Effector CD8-positive, alpha-beta T cell (primary cell): ENCODE data around the gene FASN.
"Not testable (repeated sequence)": the region's sequence is repeated elsewhere in the genome, so short reads cannot be mapped to it uniquely, and the experiment has no call there.

ENCODE experiments used
- DNase-seq: peaks from one replicate; lab custom pipeline; 2025; lab: John Stamatoyannopoulos, UW

The FASN gene

DNA sequence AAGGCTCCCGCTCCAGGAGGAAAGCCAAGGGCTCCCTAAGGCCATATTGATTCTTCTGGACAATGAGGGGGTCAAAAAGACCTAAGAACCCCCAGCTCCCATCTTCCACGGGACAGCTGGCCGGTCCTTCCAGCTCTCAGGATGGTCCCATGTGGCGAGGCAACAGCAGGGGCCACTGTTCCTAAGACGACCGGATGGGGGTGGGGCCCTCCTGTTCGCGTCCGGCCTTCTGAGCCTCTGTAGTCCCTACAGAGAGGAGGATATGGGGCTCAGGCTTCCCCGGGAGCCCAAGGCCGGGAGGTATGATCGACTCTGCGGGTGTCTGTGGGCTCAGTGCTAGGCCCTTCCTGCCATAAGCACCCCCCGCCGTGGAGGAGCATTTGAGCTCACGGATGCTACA, 54.5 kb downstream of the FASN start:
- no peak for DNase-seq

GRCh38 chr17:82042649-82043048, 55.4 kb downstream of the FASN start:
- DNase-seq: no peak

- no peak for DNase-seq
Measured at GRCh38 chr17:82041144-82041814, 56.8 kb downstream of the FASN start.

DNA sequence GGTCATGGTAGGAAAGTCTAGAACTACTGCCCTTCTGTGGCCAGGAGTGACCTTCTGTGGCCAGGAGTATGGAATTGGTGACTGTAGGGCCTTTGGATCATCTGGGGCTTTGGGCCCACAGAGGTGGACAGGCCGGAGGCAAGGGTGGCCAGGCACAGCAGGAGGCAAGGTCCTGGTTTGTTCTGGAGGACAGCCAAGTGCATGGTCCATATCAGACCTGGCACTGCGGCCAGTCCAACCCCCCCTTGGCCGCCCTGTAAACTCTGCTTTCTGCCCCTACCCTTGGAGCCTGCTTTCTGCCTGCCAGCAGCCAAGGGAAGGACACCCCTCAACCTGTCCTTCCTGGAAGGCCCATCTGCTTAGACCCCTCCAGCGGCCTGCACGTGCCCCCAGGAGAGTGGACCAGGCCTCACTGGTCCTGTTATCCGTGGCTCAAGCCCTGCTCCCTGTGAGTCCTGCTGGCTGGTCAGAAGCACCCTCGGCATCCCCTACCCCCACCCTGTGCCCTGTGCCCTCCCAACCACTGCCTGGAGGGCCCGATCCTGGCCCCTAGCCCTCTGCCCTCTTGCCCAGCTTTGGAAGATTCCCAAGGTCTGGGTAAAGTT, 58.2 kb downstream of the FASN start:
- DNase-seq: no peak

GRCh38 chr17:82038796-82039409, 59.1 kb downstream of the FASN start:
- DNase-seq: not testable (repeated sequence)

GRCh38 chr17:82037889-82038195, 60.2 kb downstream of the FASN start:
- DNase-seq: no peak

- peak; percentile 92 for DNase-seq
Measured at GRCh38 chr17:82037092-82037888, 60.7 kb downstream of the FASN start, which contains the start of gene DCXR. Gene DCXR (minus strand): TSS chr17:82037697. CDS start chr17:82037682, 15 bp downstream.

GRCh38 chr17:82036634-82037091, 61.4 kb downstream of the FASN start:
- no peak for DNase-seq

- DNase-seq: no peak
Measured at GRCh38 chr17:82035956-82036633, 61.9 kb downstream of the FASN start.

DNA sequence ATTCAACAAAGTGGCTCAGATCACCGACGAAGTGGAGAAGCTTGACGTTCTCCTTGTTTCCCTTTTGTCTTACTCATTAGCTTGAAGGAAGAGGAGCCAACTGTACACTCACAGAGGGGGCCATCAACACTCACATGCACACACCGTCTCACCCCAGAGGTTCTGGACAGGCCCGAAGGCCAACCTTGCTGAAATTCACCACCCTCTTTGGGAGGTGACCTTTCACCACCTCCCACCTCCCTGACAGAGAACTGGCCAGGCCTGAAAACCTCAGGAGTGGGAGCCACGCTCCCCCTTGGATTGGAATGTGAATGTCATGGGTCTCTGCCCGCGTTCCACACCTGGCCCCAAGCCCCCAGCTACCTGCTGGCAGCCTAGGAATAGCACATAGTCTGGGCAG, 62.5 kb downstream of the FASN start:
- DNase-seq: no peak

GRCh38 chr17:82034371-82035011, 63.5 kb downstream of the FASN start:
- DNase-seq: no peak

DNA sequence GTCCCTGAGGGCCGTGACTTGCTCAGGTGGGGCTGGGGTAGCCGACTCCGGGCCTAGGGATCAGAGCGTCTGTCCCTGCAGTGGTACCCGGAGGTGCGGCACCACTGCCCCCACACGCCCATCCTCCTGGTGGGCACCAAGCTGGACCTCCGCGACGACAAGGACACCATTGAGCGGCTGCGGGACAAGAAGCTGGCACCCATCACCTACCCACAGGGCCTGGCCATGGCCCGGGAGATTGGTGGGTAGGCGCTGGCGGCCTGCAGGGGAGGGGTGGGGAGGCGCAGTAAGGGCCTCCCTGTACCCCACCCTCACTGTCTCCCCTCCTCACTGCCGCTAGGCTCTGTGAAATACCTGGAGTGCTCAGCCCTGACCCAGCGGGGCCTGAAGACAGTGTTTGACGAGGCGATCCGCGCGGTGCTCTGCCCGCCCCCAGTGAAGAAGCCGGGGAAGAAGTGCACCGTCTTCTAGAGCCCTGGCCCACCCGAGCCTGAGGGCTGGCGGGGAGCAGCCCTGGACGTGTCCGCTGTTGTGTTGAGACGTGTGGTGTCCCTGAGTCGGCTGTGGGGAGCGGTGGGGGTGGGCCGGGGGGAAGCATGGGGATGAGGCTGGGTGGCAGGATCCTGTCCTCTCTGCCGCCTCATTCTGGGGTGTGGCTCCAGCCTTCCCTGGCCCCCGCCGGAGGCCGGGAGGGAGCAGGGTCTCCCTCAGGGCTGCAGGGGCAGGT, 64.5 kb downstream of the FASN start:
- DNase-seq: no peak

GRCh38 chr17:82031885-82032627, 66.0 kb downstream of the FASN start:
- no peak for DNase-seq

DNA sequence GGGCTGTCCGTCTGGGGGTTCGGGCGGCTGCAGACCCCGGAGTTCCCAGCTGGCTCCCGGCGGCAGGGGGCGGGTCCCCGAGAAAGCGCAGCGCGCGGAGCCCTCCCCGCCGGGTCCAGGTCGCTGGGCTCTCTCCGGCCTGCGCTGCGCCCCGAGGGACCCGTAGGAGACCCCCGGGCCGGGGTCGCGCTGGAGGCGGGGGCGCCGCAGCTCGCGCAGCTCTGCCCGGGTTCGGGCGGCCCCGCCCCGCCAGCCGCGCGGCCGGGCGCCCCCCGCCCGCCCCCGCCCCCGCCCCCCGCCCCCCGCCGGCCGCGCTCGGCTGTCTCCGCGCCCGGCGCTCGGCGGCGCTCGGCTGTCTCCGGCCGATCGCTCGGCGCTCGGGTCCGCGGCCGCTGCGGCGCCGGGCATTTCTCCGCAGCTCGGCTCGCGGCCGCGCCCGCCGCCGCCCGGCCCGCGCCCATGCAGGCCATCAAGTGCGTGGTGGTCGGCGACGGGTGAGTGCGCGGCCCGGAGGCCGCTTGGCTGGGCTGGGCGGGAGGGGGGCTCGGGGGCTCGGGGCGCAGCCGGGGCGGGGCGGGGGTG, 66.6 kb downstream of the FASN start, which contains the start of gene RAC3:
Gene RAC3 (plus strand): TSS at position 376 of the 582 bp plus-strand sequence. CDS start 84 bp downstream, at position 460.
- no peak for DNase-seq

DNA sequence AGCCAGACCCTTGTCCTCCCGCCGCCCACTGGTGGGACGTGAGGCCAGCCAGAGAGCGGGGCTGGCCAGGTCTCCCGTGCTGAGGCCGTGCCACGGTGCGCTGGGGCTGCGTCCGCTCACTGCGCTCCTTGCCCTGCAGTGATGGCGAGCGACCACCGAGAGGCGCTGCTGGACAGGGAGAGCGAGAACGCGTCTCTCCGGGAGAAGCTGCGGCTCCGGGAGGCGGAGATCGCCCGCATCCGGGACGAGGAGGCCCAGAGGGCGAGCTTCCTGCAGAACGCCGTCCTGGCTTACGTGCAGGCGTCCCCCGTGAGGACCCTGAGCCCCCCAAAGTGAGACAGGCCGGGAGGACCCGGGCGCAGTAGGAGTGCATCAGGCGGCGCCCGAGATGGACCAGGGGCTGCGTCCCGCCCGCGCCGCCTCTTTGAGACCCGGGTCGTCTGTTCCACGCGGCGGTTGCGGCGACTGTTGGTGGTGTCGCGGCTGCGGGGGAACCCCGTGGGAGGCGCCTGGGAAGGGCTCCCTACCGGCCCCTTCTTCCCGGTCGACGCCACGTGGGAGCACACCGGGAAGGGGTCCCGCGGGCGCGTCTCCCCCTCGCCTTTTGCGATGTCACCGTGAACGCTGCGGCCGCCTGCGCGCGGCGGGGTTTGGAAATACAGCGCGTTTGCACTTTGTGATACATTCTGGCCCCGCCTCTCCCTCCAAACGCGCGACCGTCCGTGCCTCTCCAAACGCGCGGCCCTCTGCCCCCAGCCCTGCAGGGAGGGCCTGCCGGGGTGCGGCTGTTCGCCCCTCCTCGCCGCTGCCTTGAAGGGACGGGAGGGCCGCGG, 67.3 kb downstream of the FASN start:
- DNase-seq: peak; percentile 72

DNA sequence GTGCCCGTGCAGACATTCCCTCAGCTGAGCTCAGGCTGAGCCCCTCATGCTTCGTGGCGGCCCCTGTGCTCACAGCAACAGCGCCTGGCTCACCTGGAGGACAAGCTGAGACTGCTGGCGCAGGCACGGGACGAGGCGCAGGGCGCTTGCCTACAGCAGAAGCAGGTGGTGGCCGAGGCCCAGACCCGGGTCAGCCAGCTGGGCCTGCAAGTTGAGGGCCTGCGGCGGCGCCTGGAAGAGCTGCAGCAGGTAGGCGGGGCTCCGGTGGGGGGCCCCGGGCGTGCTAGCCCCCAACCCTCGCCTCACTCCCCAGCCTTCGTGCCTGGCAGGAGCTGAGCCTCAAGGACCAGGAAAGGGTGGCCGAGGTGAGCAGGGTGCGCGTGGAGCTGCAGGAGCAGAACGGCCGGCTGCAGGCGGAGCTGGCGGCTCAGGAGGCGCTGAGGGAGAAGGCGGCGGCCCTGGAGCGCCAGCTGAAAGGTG, 68.0 kb downstream of the FASN start:
- DNase-seq: no peak

DNA sequence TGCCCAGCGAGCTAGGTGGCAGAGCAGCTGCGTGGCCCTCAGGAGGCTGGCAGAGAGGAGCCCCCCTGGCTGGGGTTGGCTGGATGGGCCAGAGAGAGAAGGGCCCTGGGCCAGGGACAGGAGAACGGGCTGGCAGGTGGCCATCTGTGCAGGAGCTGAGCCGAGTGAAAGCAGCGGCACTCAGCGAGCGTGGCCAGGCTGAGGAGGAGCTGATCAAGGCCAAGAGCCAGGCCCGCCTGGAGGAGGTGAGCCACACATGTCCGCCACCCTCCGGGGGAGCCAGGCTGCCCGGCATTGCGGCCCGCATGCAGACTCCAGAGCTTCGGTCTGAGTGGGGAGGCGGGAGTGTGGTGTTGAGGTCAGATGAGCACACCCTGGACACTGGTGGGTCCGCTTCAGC, 68.6 kb downstream of the FASN start:
- no peak for DNase-seq

GRCh38 chr17:82028966-82029365, 69.1 kb downstream of the FASN start:
- DNase-seq: no peak
